HG03060 (cell line): ENCODE measurements around the gene ENAM.

Experiments used
- ATAC-seq: cut with Tn5 transposase; IDR thresholded peaks from one replicate; pipeline ENCODE4 v1.9.1; 2021; ENCODE audit warnings: low read depth, moderate number of reproducible peaks; ENCODE audit not compliant: unreplicated experiment

The ENAM gene

GRCh38 chr4:70628444-70628843, at the start of gene ENAM:
Gene ENAM, plus strand, starts transcription at chr4:70628744. Its CDS starts 757 bp downstream, at chr4:70629501.
- no peak for ATAC-seq

- ATAC-seq, result no peak
These were observed 46.6 kb upstream of the ENAM start for GRCh38 chr4:70581980-70582379.

DNA sequence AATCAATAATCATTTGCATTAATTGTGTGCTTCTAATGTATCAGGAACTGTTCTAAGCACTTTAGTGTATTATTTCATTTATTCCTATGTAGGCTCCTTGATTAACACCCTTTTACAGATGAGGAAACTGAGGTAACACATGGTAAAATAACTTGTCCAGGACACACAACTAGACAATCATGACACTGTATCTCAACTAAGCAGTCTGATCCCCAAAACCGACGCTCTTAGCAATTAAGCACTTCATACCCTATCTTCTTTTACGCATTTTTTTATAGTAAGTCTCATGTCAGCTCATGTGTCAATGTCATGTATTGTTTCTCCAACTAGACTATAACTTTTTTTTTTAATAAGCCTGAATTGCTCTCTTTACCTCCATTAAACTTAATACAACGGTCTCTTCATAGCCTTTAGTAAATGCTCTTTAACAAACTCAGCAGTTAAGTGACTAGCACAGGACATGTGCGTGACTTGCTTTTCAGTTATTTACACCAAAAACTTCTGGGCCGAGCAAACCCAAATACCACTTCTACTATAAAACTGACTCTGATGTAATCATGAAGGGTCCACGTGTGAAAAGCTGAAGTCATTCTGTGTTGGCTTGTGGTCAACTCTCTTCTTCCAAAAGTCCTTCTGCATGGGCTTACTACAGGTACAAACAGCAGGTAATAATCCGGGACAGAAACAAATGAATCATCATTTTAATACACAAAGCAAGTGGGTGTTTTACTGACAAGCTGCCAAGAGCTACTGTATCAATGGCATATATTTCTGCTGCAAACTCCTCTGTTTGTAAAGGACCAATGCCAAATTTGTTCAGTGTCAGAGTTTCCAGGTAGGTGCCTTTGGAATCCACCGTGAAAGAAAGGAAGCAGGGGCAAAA, 44.4 kb upstream of the ENAM start:
- no peak for ATAC-seq

- no peak for ATAC-seq
These were observed 41.7 kb upstream of the ENAM start for GRCh38 chr4:70586841-70587240.

DNA sequence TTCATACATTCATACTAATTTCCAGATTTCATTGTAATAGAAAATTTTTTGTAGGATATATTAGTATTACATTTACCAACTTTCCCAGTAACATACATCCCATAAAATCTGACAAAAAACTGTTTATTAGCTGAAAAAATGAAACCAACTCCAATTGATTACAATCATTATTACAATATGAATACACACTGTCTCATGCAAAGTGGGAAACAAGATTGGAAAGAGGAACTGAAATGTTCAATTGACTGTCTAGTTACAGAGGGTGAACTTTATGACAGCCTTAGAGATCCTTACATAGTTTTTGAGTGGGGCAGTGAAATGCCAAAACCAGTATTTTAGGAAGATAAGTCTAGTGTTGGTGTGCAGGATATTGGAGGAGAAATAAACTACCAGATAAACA, 38.8 kb upstream of the ENAM start:
- ATAC-seq, result peak; percentile 92

GRCh38 chr4:70591955-70592582, 36.5 kb upstream of the ENAM start, which contains the start of gene AMBN:
Gene AMBN, plus strand, starts transcription at chr4:70592256. Its CDS starts 103 bp downstream, at chr4:70592359.
- ATAC-seq, result no peak

- ATAC-seq, result no peak
These were observed 34.3 kb upstream of the ENAM start for GRCh38 chr4:70594196-70594595.

GRCh38 chr4:70600305-70600704, 28.2 kb upstream of the ENAM start:
- ATAC-seq, result no peak

GRCh38 chr4:70600977-70601376, 27.6 kb upstream of the ENAM start:
- ATAC-seq, result no peak

- ATAC-seq, result peak; percentile 80
These were observed 27.0 kb upstream of the ENAM start for GRCh38 chr4:70601422-70602039.

- no peak for ATAC-seq
These were observed 24.7 kb upstream of the ENAM start for GRCh38 chr4:70603856-70604255.

GRCh38 chr4:70606459-70606858, 22.1 kb upstream of the ENAM start:
- no peak for ATAC-seq

GRCh38 chr4:70607334-70607853, 21.1 kb upstream of the ENAM start:
- ATAC-seq, result no peak

DNA sequence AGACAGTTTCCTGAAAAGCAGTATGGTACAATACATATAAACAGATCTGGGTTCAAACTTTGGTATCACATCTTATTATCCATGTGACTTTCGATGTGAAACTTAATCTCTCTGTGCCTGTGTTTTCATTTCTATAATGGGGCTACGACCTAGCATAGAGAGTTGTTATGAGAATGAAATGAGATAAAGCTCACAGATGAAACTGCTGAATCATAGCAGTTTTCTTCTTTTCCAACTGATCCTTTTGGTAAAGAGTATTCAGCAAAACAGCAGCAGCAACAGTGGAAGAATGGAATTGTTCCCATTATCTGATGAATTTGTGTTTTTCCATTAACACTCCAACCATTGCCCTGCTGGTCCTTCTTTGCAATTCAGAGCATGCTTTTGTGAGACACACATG, 20.2 kb upstream of the ENAM start:
- no peak for ATAC-seq

DNA sequence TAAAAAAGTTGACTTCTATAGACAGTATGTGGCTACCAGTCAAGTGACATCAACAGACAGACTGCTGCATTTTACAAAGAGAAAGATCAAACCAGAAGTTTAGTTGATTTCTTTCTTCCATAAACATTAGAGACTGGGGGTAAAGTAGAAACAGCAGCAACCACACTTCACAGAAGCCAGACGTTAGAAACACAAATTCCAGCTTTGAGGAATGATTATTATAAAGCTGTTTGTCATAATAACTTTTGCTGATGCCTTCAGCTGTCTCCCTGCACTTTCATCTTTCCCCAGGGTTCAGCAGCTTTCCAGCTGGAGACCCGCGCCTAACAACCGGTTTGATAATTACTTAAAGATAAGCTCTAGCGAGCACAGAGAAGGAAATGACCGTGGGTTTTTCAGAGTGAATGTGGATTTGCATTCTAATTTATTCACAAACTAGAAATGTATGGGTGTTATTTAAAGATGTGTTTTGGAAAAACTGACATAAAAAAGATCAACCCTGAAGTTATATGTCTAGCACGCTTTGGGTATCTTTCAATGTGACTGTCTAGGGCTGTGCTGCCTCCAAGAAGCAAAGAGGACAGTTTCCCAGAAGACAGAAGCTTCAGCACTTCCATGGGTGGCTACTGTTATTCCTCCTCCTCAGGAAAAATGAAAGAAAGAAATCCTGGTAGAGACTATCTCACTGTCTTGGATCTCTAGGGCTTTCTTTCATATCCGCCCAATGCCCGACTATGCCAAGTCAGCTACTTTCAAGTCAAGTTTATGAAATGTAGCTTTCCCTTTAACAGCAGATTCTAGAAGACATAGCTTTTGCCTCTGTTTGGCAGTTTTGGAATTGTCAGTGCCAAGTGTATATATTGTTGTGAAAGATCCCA, 15.0 kb upstream of the ENAM start:
- no peak for ATAC-seq

- ATAC-seq, result no peak
These were observed 14.4 kb upstream of the ENAM start for GRCh38 chr4:70614184-70614555.

- no peak for ATAC-seq
These were observed 9.3 kb upstream of the ENAM start for GRCh38 chr4:70619288-70619687.

DNA sequence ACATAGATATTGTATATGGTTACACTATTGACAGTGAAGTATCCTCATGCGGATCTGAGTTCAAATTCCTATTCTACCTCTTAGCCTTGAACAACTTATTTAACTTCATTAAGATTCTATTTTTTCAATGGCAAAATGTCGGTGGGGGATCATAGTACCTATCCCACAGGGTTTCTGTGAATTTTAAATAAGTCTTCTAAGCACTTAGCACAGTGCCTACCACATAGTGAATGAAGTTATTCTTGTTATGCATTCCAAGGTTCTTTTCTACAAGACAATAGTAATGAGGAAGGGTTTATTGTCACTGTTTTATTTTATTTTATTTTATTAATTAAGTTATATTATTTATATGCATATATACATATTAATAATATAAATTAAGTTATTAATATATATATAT, 8.8 kb upstream of the ENAM start:
- no peak for ATAC-seq

- no peak for ATAC-seq
These were observed 5.2 kb upstream of the ENAM start for GRCh38 chr4:70623323-70623722.

DNA sequence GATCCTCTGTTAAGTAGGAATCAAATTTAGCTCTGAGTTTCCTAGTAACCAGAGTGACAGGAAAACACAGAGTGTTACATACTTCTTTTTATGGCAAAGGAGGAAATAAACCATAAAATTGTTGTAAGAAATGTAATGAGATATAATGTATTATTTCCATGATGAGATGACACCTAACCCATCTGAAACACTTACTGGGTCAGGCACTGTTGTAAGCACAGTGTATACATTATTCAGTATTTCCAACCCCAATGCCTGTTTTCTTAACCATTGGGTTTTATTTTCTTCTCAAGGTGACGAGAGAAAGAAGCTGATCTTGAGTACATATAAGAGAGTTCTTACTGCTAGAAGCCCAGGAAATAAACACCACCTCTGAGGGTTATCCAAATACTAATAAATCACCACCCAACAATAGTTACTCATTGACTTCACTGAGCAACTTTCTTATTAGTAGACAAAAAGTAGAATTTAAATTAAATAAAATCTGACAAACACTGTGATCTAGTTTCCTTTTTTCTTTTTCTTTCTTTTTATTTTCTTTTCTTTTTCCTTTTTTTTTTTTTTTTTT, 4.2 kb upstream of the ENAM start:
- no peak for ATAC-seq
